ENCODE measurements around the gene UPB1.

DNA sequence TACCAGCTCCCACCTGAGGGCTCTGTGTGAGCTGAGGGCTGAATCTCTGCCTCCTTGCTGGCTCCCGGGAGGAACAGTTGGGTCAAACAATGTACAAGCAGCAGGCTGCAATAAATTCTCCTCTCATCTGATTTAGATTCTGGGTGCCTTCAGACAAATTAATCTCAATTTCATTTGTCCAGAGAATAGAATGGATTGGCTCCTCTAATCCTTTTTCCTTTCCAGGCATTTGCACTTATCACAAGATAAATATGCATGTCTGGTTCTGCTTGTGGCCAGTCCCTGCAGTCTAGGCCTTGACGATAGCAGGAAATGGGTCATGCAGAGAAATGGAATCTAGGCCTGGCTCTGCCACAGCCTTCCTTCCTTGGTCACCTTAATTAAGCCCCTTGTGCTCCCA, 28.7 kb downstream of the UPB1 start:
- TF ChIP-seq, protein P1, sequence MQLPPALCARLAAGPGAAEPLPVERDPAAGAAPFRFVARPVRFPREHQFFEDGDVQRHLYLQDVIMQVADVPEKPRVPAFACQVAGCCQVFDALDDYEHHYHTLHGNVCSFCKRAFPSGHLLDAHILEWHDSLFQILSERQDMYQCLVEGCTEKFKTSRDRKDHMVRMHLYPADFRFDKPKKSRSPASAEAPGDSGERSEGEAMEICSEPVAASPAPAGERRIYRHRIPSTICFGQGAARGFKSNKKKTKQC (CRISPR knock-in tag; IDR thresholded peaks at IDR 0.05), result no peak
- TF ChIP-seq SIN3A (IDR thresholded peaks at IDR 0.05; ENCODE audit: borderline replicate concordance in 2 of 2, control insufficient read depth in 1 of 2, low read depth in 2 of 2, low read length in 2 of 2) (no peak), FOXM1 (IDR thresholded peaks at IDR 0.05; ENCODE audit: low read depth) (no peak), FOXM1 (CRISPR knock-in tag; IDR thresholded peaks at IDR 0.05; ENCODE audit: low read depth) (no peak), FOXK2 (conservative IDR thresholded peaks at IDR 0.05 in 1 of 2, IDR thresholded peaks at IDR 0.05 in 1 of 2; ENCODE audit: low read depth in 2 of 2) (no peak), IRF2 (CRISPR knock-in tag; IDR thresholded peaks at IDR 0.05) (no peak)
- TF ChIP-seq, protein P2, sequence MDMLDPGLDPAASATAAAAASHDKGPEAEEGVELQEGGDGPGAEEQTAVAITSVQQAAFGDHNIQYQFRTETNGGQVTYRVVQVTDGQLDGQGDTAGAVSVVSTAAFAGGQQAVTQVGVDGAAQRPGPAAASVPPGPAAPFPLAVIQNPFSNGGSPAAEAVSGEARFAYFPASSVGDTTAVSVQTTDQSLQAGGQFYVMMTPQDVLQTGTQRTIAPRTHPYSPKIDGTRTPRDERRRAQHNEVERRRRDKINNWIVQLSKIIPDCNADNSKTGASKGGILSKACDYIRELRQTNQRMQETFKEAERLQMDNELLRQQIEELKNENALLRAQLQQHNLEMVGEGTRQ (CRISPR knock-in tag; IDR thresholded peaks at IDR 0.05), result no peak

Measured in K562 (cell line).